M059J (cell line): ENCODE measurements around the gene MMP15. TPM values are rescaled to one million over a fixed set of nuclear protein-coding genes. Genes with fewer than 3 reads are reported as not detected.
"Not testable (repeated sequence)": the region's sequence is repeated elsewhere in the genome, so short reads cannot be mapped to it uniquely, and the experiment has no call there.

ENCODE experiments used
- DNase-seq: peaks from one replicate; pipeline ENCODE4 v3.0.0-alpha.2; 2012; ENCODE audit warnings: low read depth
- total RNA-seq: library from RNA; depleted of rRNA; stranded (reverse); fragments of >200 nt; shearing (Covaris generic); gene quantifications from 2 replicates; pipeline ENCODE4 v1.2.3, GENCODE V29; 2014

MMP15 gene
- total RNA-seq, 1 experiment from 2014 or later: 3.1 TPM

GRCh38 chr16:58049232-58050185 is 24.0 kb downstream of the MMP15 start:
- DNase-seq: no peak

- DNase-seq: no peak
Measured at GRCh38 chr16:58051296-58051695, 25.7 kb downstream of the MMP15 start.

- DNase-seq: no peak
Measured at GRCh38 chr16:58051821-58052603, 26.5 kb downstream of the MMP15 start.

DNA sequence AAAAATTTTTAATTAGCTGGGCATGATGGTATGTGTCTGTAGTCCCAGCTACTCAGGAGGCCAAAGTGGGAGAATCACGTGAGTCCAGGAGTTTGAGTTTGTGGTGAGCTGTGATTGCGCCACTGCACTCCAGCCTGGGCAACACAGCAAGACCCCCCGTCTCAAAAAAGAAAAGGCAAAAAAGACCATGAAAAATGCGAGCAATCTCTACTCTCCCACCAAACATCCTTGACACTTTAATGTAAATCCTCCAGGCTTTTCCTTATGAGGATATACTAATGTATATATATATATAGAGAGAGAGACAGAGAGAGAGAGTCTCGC is 28.1 kb downstream of the MMP15 start:
- DNase-seq: no peak

DNA sequence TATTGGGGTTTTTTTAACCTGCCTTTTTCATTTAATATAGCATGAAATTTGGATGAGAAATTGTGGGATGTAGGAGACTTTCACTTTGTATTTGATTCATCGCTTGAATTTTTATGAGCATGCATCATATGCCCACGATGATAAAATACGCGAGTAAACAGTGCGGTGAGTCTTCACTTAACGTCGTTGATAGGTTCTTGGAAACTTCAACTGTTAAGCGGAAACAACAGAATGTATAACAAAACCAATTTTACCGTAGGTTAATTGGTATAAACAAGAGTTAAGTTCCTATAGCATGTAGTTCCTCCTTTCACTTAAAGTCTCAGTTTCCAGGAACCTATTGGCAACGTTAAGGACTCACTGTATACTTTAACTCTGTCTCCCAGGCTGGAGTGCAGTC is 28.7 kb downstream of the MMP15 start:
- no peak for DNase-seq

DNA sequence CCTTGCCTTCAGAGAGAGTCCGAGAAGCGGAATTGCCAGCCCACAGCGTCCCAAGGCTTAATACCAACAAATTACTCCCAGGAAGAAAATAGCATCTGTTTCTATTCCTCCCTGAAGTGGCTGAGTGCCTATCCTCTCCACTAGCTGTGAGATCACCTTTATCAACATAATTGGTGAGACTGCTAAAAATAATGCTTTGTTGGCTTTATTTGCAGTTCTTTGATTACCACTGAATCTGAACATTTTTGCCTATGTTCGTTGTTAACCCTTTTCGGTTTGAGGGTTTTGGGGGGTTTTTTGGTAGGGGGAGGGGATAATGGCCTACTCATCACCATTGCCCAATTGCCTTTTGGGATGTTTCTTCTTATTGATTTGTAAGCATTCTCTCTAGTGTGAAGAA is 31.0 kb downstream of the MMP15 start:
- DNase-seq: no peak

DNA sequence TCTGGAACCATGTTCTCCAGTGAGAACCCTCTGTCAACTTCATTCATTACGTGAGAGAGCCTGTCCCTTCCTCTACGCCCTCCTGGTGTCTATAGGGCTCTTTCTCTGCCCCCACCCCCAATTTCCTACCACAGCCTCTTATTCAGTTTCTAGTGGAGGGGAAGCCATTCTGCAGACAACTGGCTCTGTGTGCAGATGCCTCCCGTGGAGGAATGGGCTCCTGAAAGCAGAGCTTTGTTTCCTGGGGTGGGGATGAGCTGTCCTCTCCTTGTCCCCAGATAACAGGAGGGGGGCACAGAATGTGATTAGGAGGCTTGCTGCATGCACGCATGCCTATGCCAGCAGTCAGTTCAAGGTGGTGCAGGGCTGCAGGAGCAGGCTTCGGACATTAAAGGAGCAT is 31.6 kb downstream of the MMP15 start:
- DNase-seq: no peak

DNA sequence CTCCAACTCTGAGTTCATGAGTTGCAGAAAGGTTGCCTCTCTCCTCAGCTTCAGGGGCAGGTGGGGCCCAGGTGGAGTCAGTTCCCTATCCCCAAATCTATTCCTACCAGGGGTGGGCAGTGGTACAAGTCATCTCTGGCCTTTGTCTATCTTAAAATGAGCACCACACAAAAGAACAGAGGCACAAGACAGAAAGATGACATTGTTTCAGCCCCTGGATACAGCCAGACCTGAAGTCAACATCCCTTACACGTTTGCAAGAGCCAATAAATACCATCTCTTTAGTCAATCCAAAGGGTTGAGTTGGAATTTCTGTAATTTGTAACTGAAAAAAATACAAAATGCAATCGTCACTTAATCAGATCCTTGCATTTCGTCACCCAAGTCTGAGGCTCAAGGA is 32.2 kb downstream of the MMP15 start:
- no peak for DNase-seq

DNA sequence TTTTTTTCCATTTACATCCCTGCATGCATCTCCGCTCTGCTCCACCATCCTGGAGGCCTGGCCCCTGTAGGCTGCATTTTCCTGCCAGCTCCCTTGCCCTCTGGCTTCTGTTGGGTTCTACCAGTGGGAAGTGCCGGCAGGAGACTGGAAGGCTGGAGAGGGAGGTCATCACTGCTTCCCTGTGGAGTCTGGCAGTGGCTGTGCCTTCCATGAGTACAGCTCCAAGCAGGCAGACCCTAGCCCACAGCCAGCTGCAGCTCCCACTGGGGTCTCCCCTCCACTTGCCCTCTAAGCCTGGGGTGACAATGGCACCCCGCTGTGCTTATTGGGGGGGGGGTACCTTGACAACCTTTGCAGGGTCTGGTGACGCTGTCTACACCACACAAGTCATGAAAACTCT is 37.3 kb downstream of the MMP15 start:
- no peak for DNase-seq

- no peak for DNase-seq
Measured at GRCh38 chr16:58063377-58064076, 38.0 kb downstream of the MMP15 start.

DNA sequence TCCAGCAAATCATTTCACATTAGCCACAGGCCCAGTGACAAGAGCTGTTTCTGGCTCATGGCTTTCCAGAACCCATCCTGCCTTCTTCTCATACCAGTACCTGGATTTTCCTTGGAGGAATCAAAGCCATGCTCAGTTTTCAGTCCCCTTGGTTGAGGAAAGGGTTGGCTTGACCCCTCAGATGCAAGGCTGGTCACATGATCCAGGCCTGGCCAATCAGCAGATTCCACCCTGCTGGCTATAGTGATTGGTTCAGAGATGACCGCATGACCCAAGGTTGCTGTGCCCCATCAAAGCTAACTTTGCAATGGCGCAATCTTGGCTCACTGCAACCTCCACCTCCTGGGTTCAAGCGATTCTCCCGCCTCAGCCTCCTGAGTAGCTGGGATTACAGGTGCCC is 45.0 kb downstream of the MMP15 start:
- DNase-seq: no peak

GRCh38 chr16:58072134-58072533 is 46.6 kb downstream of the MMP15 start:
- DNase-seq: not testable (repeated sequence)

GRCh38 chr16:58073086-58073485 is 47.5 kb downstream of the MMP15 start:
- not testable (repeated sequence) for DNase-seq

GRCh38 chr16:58074657-58075056 is 49.1 kb downstream of the MMP15 start:
- no peak for DNase-seq

DNA sequence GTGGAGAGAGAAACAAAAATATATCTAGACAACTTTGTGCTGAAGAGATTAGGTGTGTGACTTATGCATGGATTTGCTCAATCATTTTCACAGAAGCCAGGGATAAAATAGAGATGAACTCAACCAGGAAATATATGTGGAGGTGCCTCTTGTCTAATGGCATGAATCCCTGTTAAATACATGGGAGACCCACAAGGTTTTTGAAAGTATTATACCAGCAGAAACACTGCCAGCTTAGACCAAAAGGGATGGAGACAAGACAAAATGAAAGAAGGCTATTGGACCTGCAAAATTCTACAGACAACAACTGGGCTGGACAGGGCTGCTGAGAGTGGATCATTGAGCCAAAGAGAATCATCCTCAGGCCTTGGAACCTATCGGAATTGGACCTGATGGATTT is 51.0 kb downstream of the MMP15 start:
- no peak for DNase-seq

DNA sequence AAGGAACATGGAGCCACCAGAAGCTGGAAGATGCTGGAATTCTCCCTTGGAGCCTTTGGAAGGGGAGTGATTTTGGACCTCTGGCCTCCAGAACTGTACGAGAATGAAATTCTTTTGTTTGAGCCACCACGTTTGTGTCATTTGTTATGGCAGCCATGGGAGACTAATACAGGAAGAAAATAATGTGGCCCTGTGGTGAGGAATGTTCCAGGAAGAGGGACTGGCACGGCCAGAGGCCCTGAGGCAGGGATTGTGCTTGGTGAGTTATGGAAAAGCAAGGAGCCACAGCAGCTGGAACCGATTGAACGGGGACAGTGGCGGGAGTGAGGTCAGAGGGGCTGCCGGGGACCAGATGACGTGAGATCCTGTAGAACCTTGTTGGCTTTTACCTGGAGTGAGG is 52.2 kb downstream of the MMP15 start:
- DNase-seq: peak; percentile 25

- not testable (repeated sequence) for DNase-seq
Measured at GRCh38 chr16:58080657-58081056, 55.1 kb downstream of the MMP15 start.

DNA sequence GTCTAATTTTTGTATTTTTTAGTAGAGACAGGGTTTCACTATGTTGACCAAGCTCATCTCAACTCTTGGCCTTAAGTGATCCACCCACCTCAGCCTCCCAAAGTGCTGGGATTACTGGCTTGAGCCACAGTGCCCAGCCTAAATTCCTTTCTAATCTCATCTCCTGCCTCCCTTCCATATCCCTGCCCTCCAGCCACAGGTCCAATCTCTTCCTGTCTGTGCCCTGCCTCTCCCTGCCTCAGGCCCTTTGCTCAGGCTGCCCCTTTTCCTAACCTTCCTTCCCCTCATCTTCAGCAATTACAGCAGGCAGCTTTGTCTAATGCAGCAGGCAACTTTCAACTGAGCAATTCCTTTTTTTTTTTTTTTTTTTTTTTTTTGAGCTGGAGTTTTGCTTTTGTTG is 56.8 kb downstream of the MMP15 start:
- DNase-seq: no peak

DNA sequence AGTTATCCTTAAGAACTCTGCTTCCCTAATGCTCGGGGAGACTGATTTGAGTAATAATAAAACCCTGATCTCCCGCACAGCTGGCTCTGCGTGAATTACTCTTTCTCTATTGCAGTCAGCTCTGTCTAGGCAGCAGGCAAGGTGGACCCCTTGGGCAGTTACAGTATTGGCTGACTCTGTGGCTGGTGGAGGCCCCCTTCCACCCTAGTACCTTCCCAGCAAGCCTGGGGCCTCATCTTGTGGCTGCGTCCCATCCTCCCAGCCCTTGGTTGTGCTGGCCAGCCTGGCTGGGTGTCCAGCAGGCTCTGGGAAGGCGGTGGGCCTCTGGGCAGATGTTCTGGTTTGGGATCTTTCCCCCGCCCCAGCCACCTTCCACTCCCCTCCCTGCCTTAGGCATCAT is 59.1 kb downstream of the MMP15 start:
- no peak for DNase-seq

DNA sequence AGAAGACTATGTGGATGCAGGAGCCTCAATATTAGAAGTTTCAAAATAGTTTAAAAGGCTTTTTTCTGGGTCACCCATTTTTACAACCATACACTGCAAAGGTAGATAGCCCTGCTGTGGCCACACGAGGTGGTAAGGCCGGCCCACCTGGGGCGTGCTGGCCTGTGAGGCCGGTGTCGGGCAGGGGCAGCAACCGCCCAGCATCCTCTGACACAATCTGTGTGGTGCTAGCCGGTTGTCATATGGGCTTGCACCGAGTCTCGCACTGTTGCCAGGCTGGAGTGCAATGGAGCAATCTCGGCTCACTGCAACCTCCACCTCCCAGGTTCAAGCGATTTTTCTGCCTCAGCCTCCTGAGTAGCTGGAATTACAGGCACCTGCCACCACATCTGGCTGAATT is 59.6 kb downstream of the MMP15 start:
- DNase-seq: no peak

- DNase-seq: no peak
Measured at GRCh38 chr16:58085584-58086251, 60.2 kb downstream of the MMP15 start.
